HepG2 (cell line): ENCODE results near the gene DDR1. TPM values are rescaled to one million over a fixed set of nuclear protein-coding genes. Genes with fewer than 3 reads are reported as not detected.

Experiments used
- ARNT2 ChIP-seq: sonication (generic); formaldehyde crosslinking; IDR thresholded peaks from 2 replicates; pipeline ENCODE4 v1.8.0; 2022; ENCODE audit warnings: mild to moderate bottlenecking, low read depth, missing genetic modification reagents, moderate library complexity
- ATAD3A ChIP-seq: sonication (generic); formaldehyde crosslinking; IDR thresholded peaks from 2 replicates; pipeline ENCODE4 v1.4.0; 2020; ENCODE audit warnings: missing genetic modification reagents
- ATRX ChIP-seq: sonication (generic); formaldehyde crosslinking; IDR thresholded peaks from 2 replicates; pipeline ENCODE4 v1.4.0; 2020; ENCODE audit warnings: missing genetic modification reagents, borderline replicate concordance
- CBX2 ChIP-seq, 2 experiments: fragments of 200-600 bp in 1 of 2; sonication (generic); formaldehyde crosslinking in 1 of 2; IDR thresholded peaks; 2 replicates each; pipeline versions ENCODE4 v1.7.0 to v1.8.1; 2018 to 2022; ENCODE audit warnings: low read depth in 2 of 2, low read length in 1 of 2, mild to moderate bottlenecking in 1 of 2, missing genetic modification reagents in 1 of 2
- CCAR2 ChIP-seq: fragments of 200-400 bp; formaldehyde crosslinking; optimal IDR thresholded peaks from 2 replicates; pipeline ENCODE3; 2018; ENCODE audit warnings: low read depth, mild to moderate bottlenecking, low read length, moderate library complexity
- ELF4 ChIP-seq: sonication (generic); formaldehyde crosslinking; IDR thresholded peaks from 2 replicates; pipeline ENCODE4 v1.5.0; 2020; ENCODE audit warnings: missing genetic modification reagents, mild to moderate bottlenecking, moderate library complexity, borderline replicate concordance
- HDAC2 ChIP-seq: sonication (generic); formaldehyde crosslinking; IDR thresholded peaks from 2 replicates; pipeline ENCODE4 v1.4.0; 2020; ENCODE audit warnings: missing genetic modification reagents
- MAFF ChIP-seq: IDR thresholded peaks from 2 replicates; pipeline ENCODE4 v1.6.1; 2011; ENCODE audit warnings: low read depth, low read length, improper control_type of control experiment
- PAF1 ChIP-seq: IDR thresholded peaks from 2 replicates; pipeline ENCODE4 v1.6.1; 2016; ENCODE audit warnings: missing genetic modification reagents, missing compliant biosample characterization
- SNAPC2 ChIP-seq: sonication (generic); formaldehyde crosslinking; IDR thresholded peaks from 2 replicates; pipeline ENCODE4 v1.8.1; 2022; ENCODE audit warnings: mild to moderate bottlenecking, missing genetic modification reagents
- TEAD3 ChIP-seq: optimal IDR thresholded peaks from 2 replicates; pipeline ENCODE3; 2016; ENCODE audit warnings: borderline replicate concordance
- TOPORS ChIP-seq: sonication (generic); formaldehyde crosslinking; IDR thresholded peaks from 2 replicates; pipeline ENCODE4 v1.8.0; 2023; ENCODE audit warnings: mild to moderate bottlenecking, missing genetic modification reagents
- ZNF10 ChIP-seq: sonication (generic); formaldehyde crosslinking; IDR thresholded peaks from 2 replicates; pipeline ENCODE4 v1.4.0; 2020; ENCODE audit warnings: mild to moderate bottlenecking, low read depth, missing genetic modification reagents, borderline replicate concordance
- ZNF746 ChIP-seq: sonication (generic); formaldehyde crosslinking; IDR thresholded peaks from 2 replicates; pipeline ENCODE4 v1.8.0; 2022; ENCODE audit warnings: mild to moderate bottlenecking, missing genetic modification reagents
- polyA plus RNA-seq, 8 experiments: library from polyadenylated mRNA; depleted of rRNA in 3 of 8; stranded (reverse) in 7 of 8; unstranded in 1 of 8; fragments of >200 nt; fragmentation: Illumina TruSeq in 4 of 8; extraction: Trizol in 4 of 8; gene quantifications; 2 replicates each; pipeline versions ENCODE4 v1.2.1 to v1.2.3, GENCODE V29; 2011 to 2016; ENCODE audit warnings: low read depth in 4 of 8, missing spikeins in 1 of 8, mixed read lengths in 1 of 8; ENCODE audit not compliant: insufficient read depth in 1 of 8
- total RNA-seq, 5 experiments: library from RNA; depleted of rRNA; stranded (reverse); fragments of >200 nt; fragmentation: Illumina TruSeq; extraction: Trizol; gene quantifications; 2 replicates each; pipeline ENCODE4 v1.2.3, GENCODE V29; 2016; ENCODE audit warnings: low read depth in 1 of 5
- TF ChIP-seq, protein P1 (sequence below): sonication (generic); formaldehyde crosslinking; IDR thresholded peaks from 2 replicates; pipeline ENCODE4 v1.5.1; 2020; ENCODE audit warnings: mild to moderate bottlenecking, missing genetic modification reagents, borderline replicate concordance
- TF ChIP-seq, protein P2 (sequence below): sonication (generic); formaldehyde crosslinking; IDR thresholded peaks from 2 replicates; pipeline ENCODE4 v1.5.1; 2020; ENCODE audit warnings: mild to moderate bottlenecking, missing genetic modification reagents, moderate library complexity
- TF ChIP-seq, protein P3 (sequence below): sonication (generic); formaldehyde crosslinking; IDR thresholded peaks from 2 replicates; pipeline ENCODE4 v1.8.1; 2023; ENCODE audit warnings: mild to moderate bottlenecking, moderate library complexity, missing genetic modification reagents
- TF ChIP-seq, protein P4 (sequence below): IDR thresholded peaks from 2 replicates; pipeline ENCODE4 v1.6.1; 2018; ENCODE audit warnings: missing genetic modification reagents
- TF ChIP-seq, protein P5 (sequence below): sonication (generic); formaldehyde crosslinking; IDR thresholded peaks from 2 replicates; pipeline ENCODE4 v1.4.0; 2020; ENCODE audit warnings: low read depth, mild to moderate bottlenecking, missing genetic modification reagents
- TF ChIP-seq, protein P6 (sequence below): sonication (generic); formaldehyde crosslinking; IDR thresholded peaks from 2 replicates; pipeline ENCODE4 v1.4.0; 2020; ENCODE audit warnings: missing genetic modification reagents
- TF ChIP-seq, protein P7 (sequence below): sonication (generic); formaldehyde crosslinking; IDR thresholded peaks from 2 replicates; pipeline ENCODE4 v1.4.0; 2020; ENCODE audit warnings: mild to moderate bottlenecking, missing genetic modification reagents

The DDR1 gene
- total and polyA plus RNA-seq, 2 of the 13 experiments (the other 11 are each of a cell fraction or from before 2014, with no cell fraction given) = 16.7 to 20.2 TPM

DNA sequence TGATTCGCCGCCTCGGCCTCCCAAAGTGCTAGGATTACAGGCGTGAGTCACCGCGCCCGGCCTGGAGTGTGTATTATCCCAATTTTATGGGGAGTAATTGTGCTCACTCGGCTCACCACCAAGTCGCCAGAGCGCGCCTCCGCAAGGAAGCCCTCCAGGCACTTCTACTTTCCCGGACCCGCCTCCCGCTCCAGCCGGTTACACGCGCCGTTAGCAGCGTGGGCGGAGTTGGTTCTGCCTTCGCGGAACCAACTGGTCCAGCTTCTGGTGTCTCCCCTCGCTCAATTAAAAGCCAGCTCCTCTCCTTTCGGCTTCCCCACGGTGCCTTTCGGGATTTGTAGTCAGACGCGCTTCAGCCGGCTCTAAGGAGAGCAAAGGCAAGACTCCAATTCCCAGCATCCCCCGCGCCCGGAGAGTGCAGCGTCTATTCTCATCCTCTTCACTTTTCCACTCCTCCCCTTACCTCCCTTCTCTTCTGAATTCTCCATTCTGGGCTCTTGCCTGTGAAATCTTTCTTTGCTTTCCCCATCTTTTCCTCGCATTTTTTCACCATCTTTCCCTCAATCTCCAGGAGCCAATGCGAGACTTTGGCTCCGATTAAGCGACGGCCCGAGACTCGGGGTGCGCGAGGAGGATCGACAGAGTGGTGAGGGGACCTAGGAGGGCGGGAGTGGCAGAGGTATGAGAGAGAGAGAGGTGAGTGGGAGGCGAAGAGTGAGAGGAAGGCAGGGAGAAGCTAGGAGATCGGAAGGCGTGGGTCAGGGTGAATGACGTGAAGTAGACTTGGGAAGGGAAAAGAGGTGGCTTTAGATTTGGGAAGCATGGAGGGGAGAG, 23.7 kb downstream of the DDR1 start, which contains the start of gene GTF2H4 (continued):
- TF ChIP-seq ARNT2 (0 out of 2 replicates have a peak, but pooled peaks have one; percentile 54), MAFF (no peak), ELF4 (peak; percentile 76), ZNF10 (no peak), CCAR2 (peak; percentile 67), ATRX (CRISPR knock-in tag) (no peak), HDAC2 (peak; percentile 89), TOPORS (CRISPR knock-in tag) (peak; percentile 75), CBX2 (IDR thresholded peaks at IDR 0.05; ENCODE audit: low read depth, low read length) (no peak), CBX2 (CRISPR knock-in tag; IDR thresholded peaks at IDR 0.05; ENCODE audit: low read depth) (peak; percentile 97), ZNF746 (CRISPR knock-in tag) (peak; percentile 57; the same call in 1 of the 2 replicates), TEAD3 (CRISPR knock-in tag) (peak; percentile 57), ATAD3A (no peak), PAF1 (CRISPR knock-in tag) (no peak), SNAPC2 (peak; percentile 86; the same call in 1 of the 2 replicates)
- TF ChIP-seq, protein P1, sequence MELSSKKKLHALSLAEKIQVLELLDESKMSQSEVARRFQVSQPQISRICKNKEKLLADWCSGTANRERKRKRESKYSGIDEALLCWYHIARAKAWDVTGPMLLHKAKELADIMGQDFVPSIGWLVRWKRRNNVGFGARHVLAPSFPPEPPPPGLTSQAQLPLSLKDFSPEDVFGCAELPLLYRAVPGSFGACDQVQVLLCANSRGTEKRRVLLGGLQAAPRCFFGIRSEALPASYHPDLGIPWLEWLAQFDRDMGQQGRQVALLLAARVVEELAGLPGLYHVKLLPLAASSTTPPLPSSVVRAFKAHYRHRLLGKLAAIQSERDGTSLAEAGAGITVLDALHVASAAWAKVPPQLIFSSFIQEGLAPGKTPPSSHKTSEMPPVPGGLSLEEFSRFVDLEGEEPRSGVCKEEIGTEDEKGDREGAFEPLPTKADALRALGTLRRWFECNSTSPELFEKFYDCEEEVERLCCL (CRISPR knock-in tag) = peak; percentile 79; the same call in 1 of the 2 replicates
- TF ChIP-seq, protein P2, sequence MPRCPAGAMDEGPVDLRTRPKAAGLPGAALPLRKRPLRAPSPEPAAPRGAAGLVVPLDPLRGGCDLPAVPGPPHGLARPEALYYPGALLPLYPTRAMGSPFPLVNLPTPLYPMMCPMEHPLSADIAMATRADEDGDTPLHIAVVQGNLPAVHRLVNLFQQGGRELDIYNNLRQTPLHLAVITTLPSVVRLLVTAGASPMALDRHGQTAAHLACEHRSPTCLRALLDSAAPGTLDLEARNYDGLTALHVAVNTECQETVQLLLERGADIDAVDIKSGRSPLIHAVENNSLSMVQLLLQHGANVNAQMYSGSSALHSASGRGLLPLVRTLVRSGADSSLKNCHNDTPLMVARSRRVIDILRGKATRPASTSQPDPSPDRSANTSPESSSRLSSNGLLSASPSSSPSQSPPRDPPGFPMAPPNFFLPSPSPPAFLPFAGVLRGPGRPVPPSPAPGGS = peak; percentile 79
- TF ChIP-seq, protein P3, sequence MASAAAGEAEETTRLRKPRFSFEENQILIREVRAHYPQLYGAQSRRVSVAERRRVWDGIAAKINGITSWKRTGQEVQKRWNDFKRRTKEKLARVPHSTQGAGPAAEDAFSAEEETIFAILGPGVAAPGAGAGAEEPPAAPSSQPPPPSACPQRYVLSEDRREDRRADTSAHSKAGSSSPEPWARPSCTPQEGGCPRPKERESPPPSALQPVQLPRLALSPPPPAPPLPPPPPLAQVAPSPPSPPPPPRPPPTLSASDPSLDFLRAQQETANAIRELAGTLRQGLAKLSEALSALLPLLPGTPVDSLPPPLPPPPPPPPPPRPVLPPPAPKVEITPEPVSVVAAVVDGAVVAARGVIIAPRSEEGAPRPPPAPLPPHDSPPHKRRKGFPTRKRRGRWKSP (CRISPR knock-in tag) = peak; percentile 58; the same call in 1 of the 2 replicates
- TF ChIP-seq, protein P4, sequence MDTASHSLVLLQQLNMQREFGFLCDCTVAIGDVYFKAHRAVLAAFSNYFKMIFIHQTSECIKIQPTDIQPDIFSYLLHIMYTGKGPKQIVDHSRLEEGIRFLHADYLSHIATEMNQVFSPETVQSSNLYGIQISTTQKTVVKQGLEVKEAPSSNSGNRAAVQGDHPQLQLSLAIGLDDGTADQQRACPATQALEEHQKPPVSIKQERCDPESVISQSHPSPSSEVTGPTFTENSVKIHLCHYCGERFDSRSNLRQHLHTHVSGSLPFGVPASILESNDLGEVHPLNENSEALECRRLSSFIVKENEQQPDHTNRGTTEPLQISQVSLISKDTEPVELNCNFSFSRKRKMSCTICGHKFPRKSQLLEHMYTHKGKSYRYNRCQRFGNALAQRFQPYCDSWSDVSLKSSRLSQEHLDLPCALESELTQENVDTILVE (CRISPR knock-in tag) = peak; percentile 85
- TF ChIP-seq, protein P5, sequence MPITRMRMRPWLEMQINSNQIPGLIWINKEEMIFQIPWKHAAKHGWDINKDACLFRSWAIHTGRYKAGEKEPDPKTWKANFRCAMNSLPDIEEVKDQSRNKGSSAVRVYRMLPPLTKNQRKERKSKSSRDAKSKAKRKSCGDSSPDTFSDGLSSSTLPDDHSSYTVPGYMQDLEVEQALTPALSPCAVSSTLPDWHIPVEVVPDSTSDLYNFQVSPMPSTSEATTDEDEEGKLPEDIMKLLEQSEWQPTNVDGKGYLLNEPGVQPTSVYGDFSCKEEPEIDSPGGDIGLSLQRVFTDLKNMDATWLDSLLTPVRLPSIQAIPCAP (CRISPR knock-in tag) = no peak
- TF ChIP-seq, protein P6, sequence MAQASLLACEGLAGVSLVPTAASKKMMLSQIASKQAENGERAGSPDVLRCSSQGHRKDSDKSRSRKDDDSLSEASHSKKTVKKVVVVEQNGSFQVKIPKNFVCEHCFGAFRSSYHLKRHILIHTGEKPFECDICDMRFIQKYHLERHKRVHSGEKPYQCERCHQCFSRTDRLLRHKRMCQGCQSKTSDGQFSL = no peak
- TF ChIP-seq, protein P7, sequence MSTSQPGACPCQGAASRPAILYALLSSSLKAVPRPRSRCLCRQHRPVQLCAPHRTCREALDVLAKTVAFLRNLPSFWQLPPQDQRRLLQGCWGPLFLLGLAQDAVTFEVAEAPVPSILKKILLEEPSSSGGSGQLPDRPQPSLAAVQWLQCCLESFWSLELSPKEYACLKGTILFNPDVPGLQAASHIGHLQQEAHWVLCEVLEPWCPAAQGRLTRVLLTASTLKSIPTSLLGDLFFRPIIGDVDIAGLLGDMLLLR = no peak
